Nephron (organoid): Measurements from ENCODE around the gene CCP110.

Experiments used
- H3K27ac Mint-ChIP-seq, 3 experiments: 2 replicates each; pipeline ENCODE4 v1.8.0; 2020; ENCODE audit warnings: mixed read lengths in 3 of 3, mild to moderate bottlenecking in 2 of 3, moderate library complexity in 1 of 3
- H3K27me3 Mint-ChIP-seq: 2 replicates; pipeline ENCODE4 v1.8.0; 2021; ENCODE audit warnings: low read depth, mild to moderate bottlenecking, moderate library complexity, mixed read lengths
- H3K36me3 Mint-ChIP-seq: 2 replicates; pipeline ENCODE4 v1.8.0; 2020; ENCODE audit warnings: low read depth, mixed read lengths
- H3K4me1 Mint-ChIP-seq: 2 replicates; pipeline ENCODE4 v1.8.0; 2020; ENCODE audit warnings: mixed read lengths
- H3K4me3 Mint-ChIP-seq, 3 experiments: 2 replicates each; pipeline ENCODE4 v1.8.0; 2020; ENCODE audit warnings: mild to moderate bottlenecking in 3 of 3, mixed read lengths in 3 of 3, moderate library complexity in 2 of 3
- H3K9me3 Mint-ChIP-seq: 2 replicates; pipeline ENCODE4 v1.8.0; 2020; ENCODE audit warnings: mixed read lengths
- TF ChIP-seq, protein P1 (sequence below), 3 experiments: fragments of 200-600 bp; sonication (generic); IDR thresholded peaks; one replicate each; pipeline ENCODE4 v1.5.0; 2021; ENCODE audit warnings: antibody characterized with exemption in 3 of 3; ENCODE audit not compliant: unreplicated experiment in 3 of 3

CCP110 gene

DNA sequence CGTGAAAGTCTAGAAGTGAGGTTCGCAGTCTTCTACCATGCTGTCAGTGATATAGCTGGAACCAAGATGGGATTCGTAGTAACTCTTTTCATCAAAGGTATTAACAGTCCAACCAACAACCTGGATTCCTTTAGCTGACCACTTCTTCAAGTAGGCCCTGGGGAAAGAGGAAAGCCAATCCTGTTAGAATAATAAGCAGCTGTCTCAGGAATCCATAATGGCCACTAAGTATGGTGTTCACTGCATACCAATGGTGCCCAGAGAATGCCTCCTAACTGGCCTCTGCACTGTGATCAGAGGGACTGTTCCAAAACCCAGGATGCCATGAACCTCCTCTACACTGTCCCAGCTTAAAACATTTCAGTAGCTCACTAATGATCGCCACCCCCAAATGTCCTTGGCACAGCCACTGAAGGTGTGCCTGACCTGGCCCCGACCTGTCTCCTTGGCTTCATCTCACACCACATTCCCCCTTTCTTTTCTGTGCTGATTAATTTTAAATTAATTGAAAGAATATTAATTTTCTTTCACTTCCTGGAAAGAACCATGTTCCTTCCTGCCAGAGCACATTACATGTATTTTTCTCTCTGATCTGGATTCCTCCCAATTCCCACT is 20.2 kb upstream of the CCP110 start:
- H3K4me1 Mint-ChIP-seq = no peaks in the 10 kb centered on the region
- peaks cover 72% of the 10 kb centered on the region for H3K36me3 Mint-ChIP-seq
- H3K9me3 Mint-ChIP-seq = no peaks in the 10 kb centered on the region
- no peaks in the 10 kb centered on the region for H3K27me3 Mint-ChIP-seq
- TF ChIP-seq, protein P1, sequence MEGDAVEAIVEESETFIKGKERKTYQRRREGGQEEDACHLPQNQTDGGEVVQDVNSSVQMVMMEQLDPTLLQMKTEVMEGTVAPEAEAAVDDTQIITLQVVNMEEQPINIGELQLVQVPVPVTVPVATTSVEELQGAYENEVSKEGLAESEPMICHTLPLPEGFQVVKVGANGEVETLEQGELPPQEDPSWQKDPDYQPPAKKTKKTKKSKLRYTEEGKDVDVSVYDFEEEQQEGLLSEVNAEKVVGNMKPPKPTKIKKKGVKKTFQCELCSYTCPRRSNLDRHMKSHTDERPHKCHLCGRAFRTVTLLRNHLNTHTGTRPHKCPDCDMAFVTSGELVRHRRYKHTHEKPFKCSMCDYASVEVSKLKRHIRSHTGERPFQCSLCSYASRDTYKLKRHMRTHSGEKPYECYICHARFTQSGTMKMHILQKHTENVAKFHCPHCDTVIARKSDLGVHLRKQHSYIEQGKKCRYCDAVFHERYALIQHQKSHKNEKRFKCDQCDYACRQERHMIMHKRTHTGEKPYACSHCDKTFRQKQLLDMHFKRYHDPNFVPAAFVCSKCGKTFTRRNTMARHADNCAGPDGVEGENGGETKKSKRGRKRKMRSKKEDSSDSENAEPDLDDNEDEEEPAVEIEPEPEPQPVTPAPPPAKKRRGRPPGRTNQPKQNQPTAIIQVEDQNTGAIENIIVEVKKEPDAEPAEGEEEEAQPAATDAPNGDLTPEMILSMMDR (IDR thresholded peaks at IDR 0.05; ENCODE audit: unreplicated experiment in 3 of 3) = no peak
- no peak overlapping the region for H3K4me3 Mint-ChIP-seq
- H3K27ac Mint-ChIP-seq = no peak overlapping the region

DNA sequence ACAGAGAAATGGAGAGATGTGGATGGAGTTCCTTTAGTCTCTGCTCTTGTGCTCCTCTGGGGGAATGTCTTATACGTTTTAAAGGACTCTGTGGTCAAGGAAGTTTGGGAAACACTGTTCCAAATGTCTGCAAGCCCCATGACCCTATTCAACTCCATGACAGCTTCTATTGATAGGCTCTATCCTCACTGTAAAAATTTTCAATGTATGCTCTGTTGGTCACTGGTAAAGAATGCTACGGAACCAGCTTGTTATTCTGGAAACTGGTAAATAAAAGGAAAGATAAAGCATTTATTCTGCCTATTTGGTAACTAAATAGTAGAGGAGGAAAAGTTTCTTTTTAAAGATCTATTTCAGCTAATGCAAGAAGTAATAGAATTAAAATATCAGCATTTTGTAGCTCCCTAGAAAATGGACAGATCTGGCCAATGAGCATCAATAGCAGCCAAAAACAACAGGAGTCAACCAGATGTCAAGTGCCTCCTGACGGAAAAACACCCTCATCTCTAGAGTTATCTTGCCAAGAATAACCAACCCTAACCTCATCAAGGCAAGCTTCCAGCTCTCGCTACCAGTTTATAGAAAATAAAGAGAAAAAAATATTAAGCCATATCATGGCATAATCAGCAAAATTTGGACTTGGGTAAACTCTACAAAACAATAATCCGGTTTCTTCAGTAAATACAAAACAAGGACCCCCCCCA is 18.0 kb upstream of the CCP110 start:
- TF ChIP-seq, protein P1 (IDR thresholded peaks at IDR 0.05; ENCODE audit: unreplicated experiment in 3 of 3) = no peak
- Mint-ChIP-seq H3K9me3 (no peaks in the 10 kb centered on the region), H3K27me3 (no peaks in the 10 kb centered on the region), H3K4me3 (no peak overlapping the region), H3K27ac (peak overlapping the region in 1 of 3 experiments; percentile 22), H3K36me3 (peaks cover 68% of the 10 kb centered on the region), H3K4me1 (no peaks in the 10 kb centered on the region)

DNA sequence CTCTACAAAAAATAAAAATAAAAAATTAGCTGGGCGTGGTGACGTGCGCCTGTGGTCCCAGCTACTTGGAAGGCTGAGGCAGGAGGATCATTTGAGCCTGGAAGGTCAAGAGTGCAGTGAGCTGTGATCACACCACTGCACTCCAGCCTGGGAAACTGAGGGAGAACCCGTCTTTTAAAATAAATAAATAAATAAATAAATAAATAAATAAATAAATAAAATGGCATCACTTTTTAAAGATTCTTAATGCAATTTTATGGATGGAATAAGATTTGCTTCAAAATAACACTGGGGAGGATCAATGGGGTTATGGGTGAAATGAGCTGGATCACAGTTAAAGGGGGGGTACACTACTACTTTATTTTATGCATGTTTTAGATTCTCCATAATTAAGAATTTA is 16.8 kb upstream of the CCP110 start:
- peaks cover 67% of the 10 kb centered on the region for H3K36me3 Mint-ChIP-seq
- no peaks in the 10 kb centered on the region for H3K4me1 Mint-ChIP-seq
- no peaks in the 10 kb centered on the region for H3K27me3 Mint-ChIP-seq
- H3K4me3 Mint-ChIP-seq = no peak overlapping the region
- H3K27ac Mint-ChIP-seq = no peak overlapping the region
- TF ChIP-seq, protein P1 (IDR thresholded peaks at IDR 0.05; ENCODE audit: unreplicated experiment in 3 of 3) = no peak
- no peaks in the 10 kb centered on the region for H3K9me3 Mint-ChIP-seq

DNA sequence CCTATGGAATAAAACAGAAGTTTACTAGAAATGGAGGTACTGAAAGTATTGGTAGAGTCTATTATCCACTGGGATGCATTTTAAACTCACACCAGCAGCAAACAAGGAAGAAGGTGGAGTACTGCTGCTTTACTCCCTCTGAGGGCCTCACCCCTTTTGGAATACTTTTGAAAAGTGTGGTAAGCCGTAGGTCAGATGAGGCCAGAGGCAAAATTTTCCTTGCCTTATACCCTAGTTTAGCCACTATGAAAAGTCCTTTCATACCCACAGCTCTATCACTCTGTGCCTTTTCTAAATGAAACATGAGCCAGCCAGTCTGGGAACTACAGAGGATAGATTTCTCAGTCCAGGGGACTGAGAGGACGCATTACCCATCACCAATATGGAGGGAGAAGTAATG is 15.9 kb upstream of the CCP110 start:
- Mint-ChIP-seq H3K36me3 (peaks cover 69% of the 10 kb centered on the region), H3K27me3 (no peaks in the 10 kb centered on the region), H3K4me1 (no peaks in the 10 kb centered on the region), H3K9me3 (peaks cover 3% of the 10 kb centered on the region), H3K4me3 (no peak overlapping the region), H3K27ac (no peak overlapping the region)
- TF ChIP-seq, protein P1 (IDR thresholded peaks at IDR 0.05; ENCODE audit: unreplicated experiment in 3 of 3) = no peak

DNA sequence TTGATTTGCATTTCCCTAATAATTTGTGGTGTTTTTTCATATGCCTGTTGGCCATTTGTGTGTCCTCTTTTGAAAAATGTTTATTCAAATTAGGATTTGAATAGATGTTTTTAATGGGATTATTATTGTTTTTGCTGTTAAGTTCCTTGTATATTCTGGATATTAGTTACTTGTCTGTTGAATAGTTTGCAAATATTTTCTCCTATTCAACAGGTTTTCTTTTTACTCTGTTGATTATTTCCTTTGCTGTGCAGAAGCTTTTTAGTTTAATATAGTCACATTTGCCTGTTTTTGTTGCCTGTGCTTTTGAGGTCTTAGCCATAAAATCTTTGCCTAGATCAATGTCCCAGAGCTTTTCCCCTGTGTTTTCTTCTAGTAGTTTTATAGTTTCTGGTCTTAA is 11.4 kb upstream of the CCP110 start:
- Mint-ChIP-seq H3K36me3 (peaks cover 70% of the 10 kb centered on the region), H3K27ac (no peak overlapping the region), H3K4me1 (no peaks in the 10 kb centered on the region), H3K9me3 (peaks cover 3% of the 10 kb centered on the region), H3K27me3 (no peaks in the 10 kb centered on the region), H3K4me3 (no peak overlapping the region)
- TF ChIP-seq, protein P1 (IDR thresholded peaks at IDR 0.05; ENCODE audit: unreplicated experiment in 3 of 3) = no peak
